ENCODE results near the gene NOTUM. TPM values are rescaled to one million over a fixed set of nuclear protein-coding genes. Genes with fewer than 3 reads are reported as not detected.

Gene NOTUM
- total RNA-seq, 4 donors from 2014 or later = 0.40 TPM; not detected in 3

DNA sequence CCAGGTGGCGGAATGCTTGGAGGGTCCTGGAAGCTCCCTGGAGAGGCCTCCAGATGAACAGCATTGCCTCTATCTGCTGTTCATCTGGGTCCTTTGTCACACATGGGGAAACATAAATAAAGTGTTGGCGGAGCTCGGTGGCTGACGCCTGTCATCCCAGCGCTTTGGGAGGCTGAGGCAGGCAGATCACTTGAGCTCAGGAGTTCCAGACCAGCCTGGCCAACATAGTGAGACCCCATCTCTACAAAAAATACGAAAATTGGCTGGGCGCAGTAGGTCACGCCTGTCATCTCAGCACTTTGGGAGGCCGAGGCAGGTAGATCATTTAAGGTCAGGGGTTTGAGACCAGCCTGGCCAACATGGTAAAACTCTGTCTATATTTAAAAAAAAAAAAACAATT, 16.1 kb downstream of the NOTUM start:
- intact Hi-C loops (cut with DNase I) = no loop called here
- 82% methylated on average over 9 of the region's 9 CpGs for WGBS, 2 donors
- Histone ChIP-seq H3K4me1 (no peaks in the 10 kb centered on the region), H3K4me3 (replicated peaks in 1 of 3) (no peak overlapping the region), H3K9me3 (no peaks in the 10 kb centered on the region), H3K27ac (no peak overlapping the region), H3K36me3 (no peaks in the 10 kb centered on the region), H3K27me3 (no peaks in the 10 kb centered on the region)
- no peak for TF ChIP-seq POLR2A (IDR thresholded peaks at IDR 0.05)
- TF ChIP-seq, protein P1, sequence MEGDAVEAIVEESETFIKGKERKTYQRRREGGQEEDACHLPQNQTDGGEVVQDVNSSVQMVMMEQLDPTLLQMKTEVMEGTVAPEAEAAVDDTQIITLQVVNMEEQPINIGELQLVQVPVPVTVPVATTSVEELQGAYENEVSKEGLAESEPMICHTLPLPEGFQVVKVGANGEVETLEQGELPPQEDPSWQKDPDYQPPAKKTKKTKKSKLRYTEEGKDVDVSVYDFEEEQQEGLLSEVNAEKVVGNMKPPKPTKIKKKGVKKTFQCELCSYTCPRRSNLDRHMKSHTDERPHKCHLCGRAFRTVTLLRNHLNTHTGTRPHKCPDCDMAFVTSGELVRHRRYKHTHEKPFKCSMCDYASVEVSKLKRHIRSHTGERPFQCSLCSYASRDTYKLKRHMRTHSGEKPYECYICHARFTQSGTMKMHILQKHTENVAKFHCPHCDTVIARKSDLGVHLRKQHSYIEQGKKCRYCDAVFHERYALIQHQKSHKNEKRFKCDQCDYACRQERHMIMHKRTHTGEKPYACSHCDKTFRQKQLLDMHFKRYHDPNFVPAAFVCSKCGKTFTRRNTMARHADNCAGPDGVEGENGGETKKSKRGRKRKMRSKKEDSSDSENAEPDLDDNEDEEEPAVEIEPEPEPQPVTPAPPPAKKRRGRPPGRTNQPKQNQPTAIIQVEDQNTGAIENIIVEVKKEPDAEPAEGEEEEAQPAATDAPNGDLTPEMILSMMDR (IDR thresholded peaks at IDR 0.05) = no peak
- no peak for DNase-seq

DNA sequence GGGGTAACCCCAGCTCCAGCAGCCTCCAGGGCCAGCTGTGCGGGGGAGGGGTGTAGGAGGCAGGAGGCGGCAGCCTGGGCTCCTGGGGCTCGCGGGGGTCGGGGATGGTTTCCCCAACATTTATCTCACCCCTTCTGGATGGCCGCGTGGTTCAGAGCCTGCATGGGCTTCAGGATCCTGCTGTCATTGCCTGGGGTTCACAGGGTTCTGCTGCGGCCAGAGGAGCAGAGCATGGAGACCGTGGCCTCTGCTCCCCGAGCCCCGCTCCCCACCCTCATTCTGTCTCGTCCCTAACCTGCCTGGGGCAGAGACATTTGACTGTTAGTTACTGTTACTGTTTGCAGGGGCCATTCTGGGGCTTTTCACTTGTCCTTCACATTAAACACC, 18.8 kb downstream of the NOTUM start:
- no peaks in the 10 kb centered on the region for H3K9me3 ChIP-seq
- intact Hi-C loops (cut with DNase I) = no loop called here
- no peak overlapping the region for H3K4me3 ChIP-seq (replicated peaks in 1 of 3)
- no peak overlapping the region for H3K27ac ChIP-seq
- TF ChIP-seq POLR2A (IDR thresholded peaks at IDR 0.05) = no peak
- TF ChIP-seq, protein P1 (IDR thresholded peaks at IDR 0.05) = no peak
- no peak for DNase-seq
- peaks cover 0 to 4% of the 10 kb centered on the region in 2 donors for H3K4me1 ChIP-seq
- WGBS, 2 donors = 48 to 52% methylated on average over 11 of the region's 12 CpGs
- no peaks in the 10 kb centered on the region for H3K27me3 ChIP-seq
- H3K36me3 ChIP-seq = no peaks in the 10 kb centered on the region

DNA sequence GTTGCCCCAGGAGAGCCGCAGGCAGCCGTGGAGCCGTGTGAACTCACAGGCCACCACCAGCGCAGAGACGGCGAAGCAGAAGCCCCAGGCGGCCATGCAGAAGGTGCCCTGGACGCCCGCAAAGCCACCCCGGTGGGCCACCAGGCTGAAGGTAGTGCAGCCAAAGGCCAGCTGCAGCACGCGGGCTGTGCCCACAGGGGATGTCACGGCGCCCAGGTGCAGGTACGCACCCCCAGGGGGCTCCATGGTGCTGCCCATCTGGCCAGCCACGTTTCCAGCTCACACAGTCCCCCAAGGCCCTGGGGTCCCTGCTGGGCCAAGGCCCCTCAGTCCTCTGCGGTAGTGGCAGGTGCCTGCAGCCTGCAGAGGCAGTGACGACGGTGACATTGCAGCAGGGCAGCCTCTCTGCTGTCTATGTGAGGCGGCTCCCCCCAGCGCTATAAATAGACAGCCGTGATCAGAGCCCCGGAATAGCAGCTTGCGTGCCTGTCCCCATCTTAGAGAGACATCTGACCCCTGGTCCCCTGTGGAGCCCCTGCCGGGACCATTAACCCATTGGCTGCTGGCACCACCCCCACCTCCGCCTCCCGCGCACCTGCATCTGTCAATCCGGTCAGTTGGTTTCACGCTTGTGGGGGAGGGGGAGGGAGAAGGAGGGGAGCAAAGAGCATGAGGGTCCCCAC, 19.4 kb downstream of the NOTUM start:
- TF ChIP-seq, protein P1 (IDR thresholded peaks at IDR 0.05) = no peak
- no peak for TF ChIP-seq POLR2A (IDR thresholded peaks at IDR 0.05)
- intact Hi-C loops (cut with DNase I) = no loop called here
- no peak for DNase-seq
- no peaks in the 10 kb centered on the region for H3K36me3 ChIP-seq
- no peak overlapping the region for H3K27ac ChIP-seq
- peaks cover 0 to 10% of the 10 kb centered on the region in 2 donors for H3K4me1 ChIP-seq
- 27 to 58% methylated on average over 10 to 22 of the region's 30 CpGs for whole genome bisulfite sequencing, 2 donors
- H3K27me3 ChIP-seq = no peaks in the 10 kb centered on the region
- H3K4me3 ChIP-seq (replicated peaks in 1 of 3) = no peak overlapping the region
- H3K9me3 ChIP-seq = no peaks in the 10 kb centered on the region

DNA sequence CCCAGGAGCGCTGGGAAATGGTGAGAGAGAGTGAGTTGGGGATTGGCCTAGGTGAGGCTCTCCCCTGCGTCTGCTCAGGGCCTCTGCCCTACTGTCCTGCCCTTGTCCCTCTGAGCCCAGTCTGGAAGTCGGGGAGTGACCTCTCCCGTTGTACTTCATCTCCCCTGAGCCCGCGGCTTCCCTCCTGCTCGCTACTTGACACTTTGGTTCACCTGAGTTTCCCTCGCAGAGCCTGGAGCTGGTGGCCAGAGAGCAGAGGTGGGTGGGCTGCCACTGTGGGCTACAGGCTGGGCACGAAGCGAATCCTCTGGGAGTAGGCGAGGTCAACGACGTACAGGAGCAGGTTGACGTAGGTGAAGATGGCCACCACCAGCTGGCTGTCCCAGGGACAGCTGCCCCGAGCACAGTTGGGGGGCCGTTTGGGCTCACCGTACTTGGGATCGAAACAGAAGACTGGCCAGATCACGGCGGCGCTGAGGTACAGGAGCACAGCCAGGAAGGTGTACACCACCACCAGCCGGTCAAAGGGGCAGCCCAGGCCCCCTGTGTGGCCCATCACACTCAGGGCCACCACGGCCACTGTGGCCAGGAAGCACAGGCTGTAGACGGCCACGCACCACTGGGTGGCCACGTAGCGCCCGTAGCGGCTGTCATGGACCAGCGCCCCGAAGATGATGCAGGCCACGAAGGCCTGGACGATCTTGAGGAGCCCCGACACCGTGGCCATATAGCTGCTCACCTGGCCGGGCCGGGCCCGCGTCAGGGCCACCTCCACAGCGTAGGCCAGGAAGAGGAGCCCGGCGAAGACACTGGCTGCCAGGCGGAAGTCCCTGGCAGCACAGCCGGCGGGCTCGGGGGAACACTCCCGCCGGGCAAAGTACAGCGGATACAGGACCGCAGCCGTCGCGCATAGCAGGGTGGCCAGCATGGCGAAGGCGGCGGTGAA, 20.2 kb downstream of the NOTUM start:
- WGBS, 2 donors = 88 to 92% methylated on average over 24 to 44 of the region's 56 CpGs
- peaks cover 0 to 11% of the 10 kb centered on the region in 2 donors for H3K4me1 ChIP-seq
- no peak overlapping the region for H3K27ac ChIP-seq
- no peak overlapping the region for H3K4me3 ChIP-seq (replicated peaks in 1 of 3)
- no peaks in the 10 kb centered on the region for H3K9me3 ChIP-seq
- H3K36me3 ChIP-seq = no peaks in the 10 kb centered on the region
- no peak for DNase-seq
- no peaks in the 10 kb centered on the region for H3K27me3 ChIP-seq
- intact Hi-C loops (cut with DNase I) = no loop called here
- TF ChIP-seq, protein P1 (IDR thresholded peaks at IDR 0.05) = no peak
- TF ChIP-seq POLR2A (IDR thresholded peaks at IDR 0.05) = no peak

Data from thyroid gland (tissue), 4 donors.